A549 (cell line): ENCODE measurements around the gene NAT10. TPM values are rescaled to one million over a fixed set of nuclear protein-coding genes. Genes with fewer than 3 reads are reported as not detected.

Experiments used
- ATAC-seq, 2 experiments: fragments of 200-7000 bp in 1 of 2; fragments of >200 bp in 1 of 2; cut with Nextera tagmentation in 1 of 2; cut with Tn5 transposase in 1 of 2; 3 replicates each; pipeline versions ENCODE4 v1.8.0 to v1.9.1; 2018 to 2020; ENCODE audit warnings: mild to moderate bottlenecking in 1 of 2, moderate library complexity in 1 of 2
- CTCF ChIA-PET: fragments of 300-600 bp; sonication (Branson Sonifier 250); formaldehyde crosslinking; extraction: SDS; loops from one replicate; lab custom pipeline; 2021; ENCODE audit warnings: antibody characterized with exemption, inconsistent platforms; lab: Yijun Ruan, JAX
- POLR2A ChIA-PET: fragments of 350-600 bp; formaldehyde crosslinking; extraction: SDS; loops from one replicate; lab custom pipeline; 2021; ENCODE audit warnings: antibody characterized with exemption, inconsistent platforms; lab: Yijun Ruan, JAX
- DNase-seq, 2 experiments: peaks; one replicate each; pipeline versions ENCODE4 v3.0.0 to v3.0.0-alpha.2; 2011 to 2016; ENCODE audit warnings: low read depth in 1 of 2, low spot score in 1 of 2
- FAIRE-seq: peaks from 2 replicates; lab custom pipeline; 2011; peaks lifted over from hg19 to GRCh38; lab: Jason Lieb, UNC
- H3K27ac ChIP-seq, 2 experiments: fragments of >200 bp; sonication (Bioruptor Twin); formaldehyde crosslinking; 3 replicates each; pipeline ENCODE4 v1.5.1; 2016 to 2017
- H3K4me1 ChIP-seq: fragments of >200 bp; sonication (Bioruptor Twin); formaldehyde crosslinking; 3 replicates; pipeline ENCODE4 v1.6.1; 2016
- H3K4me2 ChIP-seq: fragments of >200 bp; sonication (Bioruptor Twin); formaldehyde crosslinking; 3 replicates; pipeline ENCODE4 v1.6.1; 2016
- H3K4me3 ChIP-seq: fragments of >200 bp; sonication (Bioruptor Twin); formaldehyde crosslinking; 3 replicates; pipeline ENCODE4 v1.5.1; 2016
- H3K9me3 ChIP-seq: fragments of >200 bp; sonication (Bioruptor Twin); formaldehyde crosslinking; 3 replicates; pipeline ENCODE4 v1.6.1; 2016
- CBX2 ChIP-seq: fragments of 200-600 bp; sonication (generic); IDR thresholded peaks from 2 replicates; pipeline ENCODE4 v1.6.1; 2016; ENCODE audit warnings: low read depth, mild to moderate bottlenecking, borderline replicate concordance
- CBX8 ChIP-seq: fragments of 200-600 bp; sonication (generic); IDR thresholded peaks from 2 replicates; pipeline ENCODE4 v1.6.1; 2016
- EP300 ChIP-seq, 2 experiments: fragments of >200 bp; sonication (Bioruptor Twin); formaldehyde crosslinking; IDR thresholded peaks; 2 replicates in 1 of 2; 3 replicates in 1 of 2; pipeline ENCODE4 v1.6.1; 2016 to 2017
- ESRRA ChIP-seq: fragments of 150-350 bp; IDR thresholded peaks from 2 replicates; pipeline ENCODE4 v1.6.1; 2014; ENCODE audit warnings: mild to moderate bottlenecking, low read length, borderline replicate concordance
- HEYL ChIP-seq: fragments of 250-450 bp; sonication (Bioruptor Pico); IDR thresholded peaks from 2 replicates; pipeline ENCODE4 v1.8.0; 2021; ENCODE audit warnings: mild to moderate bottlenecking, moderate library complexity
- NR3C1 ChIP-seq: fragments of >200 bp; sonication (Bioruptor Twin); formaldehyde crosslinking; IDR thresholded peaks from 3 replicates; pipeline ENCODE4 v1.6.1; 2017
- PHF8 ChIP-seq: fragments of 200-600 bp; sonication (generic); IDR thresholded peaks from 2 replicates; pipeline ENCODE4 v1.6.1; 2016; ENCODE audit warnings: low read depth, mild to moderate bottlenecking, antibody characterized with exemption, moderate library complexity, borderline replicate concordance
- RAD21 ChIP-seq, 2 experiments: fragments of >200 bp in 1 of 2; sonication (Bioruptor Twin) in 1 of 2; formaldehyde crosslinking in 1 of 2; IDR thresholded peaks in 1 of 2; conservative IDR thresholded peaks in 1 of 2; 2 replicates in 1 of 2; 3 replicates in 1 of 2; pipeline ENCODE4 v1.6.1; 2012 to 2018; ENCODE audit warnings: inconsistent platforms in 1 of 2
- SMC3 ChIP-seq: fragments of >200 bp; sonication (Bioruptor Twin); formaldehyde crosslinking; IDR thresholded peaks from 3 replicates; pipeline ENCODE4 v1.6.1; 2018; ENCODE audit warnings: inconsistent platforms
- TP53 ChIP-seq: fragments of 250-450 bp; sonication (Bioruptor Pico); IDR thresholded peaks from 2 replicates; pipeline ENCODE4 v1.5.0; 2021; ENCODE audit warnings: mild to moderate bottlenecking, moderate library complexity
- ZC3H11A ChIP-seq: fragments of 450-650 bp; IDR thresholded peaks from 2 replicates; pipeline ENCODE4 v1.6.1; 2014; ENCODE audit warnings: antibody characterized with exemption, mild to moderate bottlenecking
- ZSCAN20 ChIP-seq: fragments of 250-450 bp; sonication (Bioruptor Pico); IDR thresholded peaks from 2 replicates; pipeline ENCODE4 v1.8.0; 2022; ENCODE audit warnings: mild to moderate bottlenecking, moderate library complexity
- WGBS: methylation state at CpG from one replicate; pipeline ENCODE4 v1.1.6; 2017; ENCODE audit errors: missing lambda C conversion rate; 5-methylcytosine and 5-hydroxymethylcytosine counted together
- polyA plus RNA-seq, 4 experiments: library from polyadenylated mRNA; depleted of rRNA in 3 of 4; stranded (reverse); fragments of >200 nt; fragmentation: RNase III in 1 of 4; extraction: RNeasy Plus Mini Kit Qiagen cat#74134 plus additional on column Dnase treatment in 1 of 4; gene quantifications; 2 replicates in 3 of 4; 3 replicates in 1 of 4; pipeline ENCODE4 v1.2.3, GENCODE V29; 2011 to 2017
- TF ChIP-seq, protein P1 (sequence below): fragments of 250-450 bp; sonication (Bioruptor Pico); IDR thresholded peaks from 2 replicates; pipeline ENCODE4 v1.5.0; 2021; ENCODE audit warnings: mild to moderate bottlenecking, moderate library complexity, borderline replicate concordance
- TF ChIP-seq, protein P2 (sequence below): fragments of 450-650 bp; IDR thresholded peaks from 2 replicates; pipeline ENCODE4 v1.6.1; 2014; ENCODE audit warnings: antibody characterized with exemption
- TF ChIP-seq, protein P3 (sequence below): fragments of >200 bp; sonication (Bioruptor Twin); formaldehyde crosslinking; IDR thresholded peaks from 2 replicates; pipeline ENCODE4 v1.6.1; 2016
- TF ChIP-seq, protein P4 (sequence below): IDR thresholded peaks from 2 replicates; pipeline ENCODE4 v1.6.1; 2012; ENCODE audit warnings: low read depth, borderline replicate concordance

Gene NAT10
- polyA plus RNA-seq, 2 of the 4 experiments (the other 2 are of a cell fraction) = 38.6 to 59.3 TPM

DNA sequence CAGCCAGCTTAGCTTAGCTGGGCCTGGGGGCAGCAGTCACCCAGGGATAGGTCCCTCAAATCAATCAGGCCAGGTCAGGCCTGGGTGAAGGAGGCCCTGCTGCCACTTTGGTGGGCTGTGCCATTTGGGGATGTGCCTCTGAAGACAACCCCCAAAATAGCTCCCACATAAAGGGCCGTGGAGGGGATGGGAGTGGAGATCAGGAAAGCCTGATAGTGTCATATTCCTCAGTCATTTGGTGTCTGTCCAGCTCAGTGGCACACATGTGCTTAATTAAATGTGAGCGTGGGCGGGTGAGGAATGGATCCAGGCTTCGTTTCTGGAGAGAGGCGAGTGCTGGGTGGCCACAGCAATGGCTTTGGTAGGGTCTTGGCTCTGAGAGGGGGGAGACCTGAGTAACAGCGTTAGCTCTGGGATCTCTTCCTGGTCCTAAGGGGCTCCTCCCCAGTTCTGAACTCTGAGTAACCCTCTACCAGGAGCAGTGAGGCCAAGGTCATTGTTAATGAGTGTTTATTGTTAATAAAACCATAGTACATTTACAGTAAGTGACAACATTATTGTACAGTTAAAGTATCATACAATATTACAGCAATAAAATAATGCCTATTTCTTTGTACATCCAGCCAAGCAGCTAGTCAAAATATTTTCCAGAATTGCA lies 45.2 kb downstream of the NAT10 start:
- no peaks in the 10 kb centered on the region for H3K4me1 ChIP-seq
- no peak for TF ChIP-seq HEYL (CRISPR knock-in tag)
- TF ChIP-seq TP53 (CRISPR knock-in tag) = no peak
- TF ChIP-seq, protein P1, sequence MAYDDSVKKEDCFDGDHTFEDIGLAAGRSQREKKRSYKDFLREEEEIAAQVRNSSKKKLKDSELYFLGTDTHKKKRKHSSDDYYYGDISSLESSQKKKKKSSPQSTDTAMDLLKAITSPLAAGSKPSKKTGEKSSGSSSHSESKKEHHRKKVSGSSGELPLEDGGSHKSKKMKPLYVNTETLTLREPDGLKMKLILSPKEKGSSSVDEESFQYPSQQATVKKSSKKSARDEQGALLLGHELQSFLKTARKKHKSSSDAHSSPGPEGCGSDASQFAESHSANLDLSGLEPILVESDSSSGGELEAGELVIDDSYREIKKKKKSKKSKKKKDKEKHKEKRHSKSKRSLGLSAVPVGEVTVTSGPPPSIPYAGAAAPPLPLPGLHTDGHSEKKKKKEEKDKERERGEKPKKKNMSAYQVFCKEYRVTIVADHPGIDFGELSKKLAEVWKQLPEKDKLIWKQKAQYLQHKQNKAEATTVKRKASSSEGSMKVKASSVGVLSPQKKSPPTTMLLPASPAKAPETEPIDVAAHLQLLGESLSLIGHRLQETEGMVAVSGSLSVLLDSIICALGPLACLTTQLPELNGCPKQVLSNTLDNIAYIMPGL (CRISPR knock-in tag) = no peak
- no peak for TF ChIP-seq NR3C1
- TF ChIP-seq ESRRA = no peak
- no peak for TF ChIP-seq SMC3
- TF ChIP-seq, protein P2, sequence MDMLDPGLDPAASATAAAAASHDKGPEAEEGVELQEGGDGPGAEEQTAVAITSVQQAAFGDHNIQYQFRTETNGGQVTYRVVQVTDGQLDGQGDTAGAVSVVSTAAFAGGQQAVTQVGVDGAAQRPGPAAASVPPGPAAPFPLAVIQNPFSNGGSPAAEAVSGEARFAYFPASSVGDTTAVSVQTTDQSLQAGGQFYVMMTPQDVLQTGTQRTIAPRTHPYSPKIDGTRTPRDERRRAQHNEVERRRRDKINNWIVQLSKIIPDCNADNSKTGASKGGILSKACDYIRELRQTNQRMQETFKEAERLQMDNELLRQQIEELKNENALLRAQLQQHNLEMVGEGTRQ = no peak
- no peak for TF ChIP-seq RAD21 (conservative IDR thresholded peaks at IDR 0.05 in 1 of 2, IDR thresholded peaks at IDR 0.05 in 1 of 2)
- TF ChIP-seq, protein P3, sequence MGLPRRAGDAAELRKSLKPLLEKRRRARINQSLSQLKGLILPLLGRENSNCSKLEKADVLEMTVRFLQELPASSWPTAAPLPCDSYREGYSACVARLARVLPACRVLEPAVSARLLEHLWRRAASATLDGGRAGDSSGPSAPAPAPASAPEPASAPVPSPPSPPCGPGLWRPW = no peak
- TF ChIP-seq CBX8 = no peak
- TF ChIP-seq ZC3H11A = no peak
- H3K4me2 ChIP-seq = no peak overlapping the region
- no peak overlapping the region for H3K27ac ChIP-seq
- DNase-seq = no peak
- ChIA-PET POLR2A (no interaction called here), CTCF (interaction anchor here (0.9 to 6.3 kb wide), 14 partner anchors 10 to 342 kb away, joined by 3 to 40 read pairs (median 4); partner anchors contain the start of gene ABTB2)
- WGBS = 91% methylated on average over 6 of the region's 6 CpGs
- H3K4me3 ChIP-seq = no peak overlapping the region
- ATAC-seq = no peak
- FAIRE-seq = no peak
- H3K9me3 ChIP-seq = no peaks in the 10 kb centered on the region

DNA sequence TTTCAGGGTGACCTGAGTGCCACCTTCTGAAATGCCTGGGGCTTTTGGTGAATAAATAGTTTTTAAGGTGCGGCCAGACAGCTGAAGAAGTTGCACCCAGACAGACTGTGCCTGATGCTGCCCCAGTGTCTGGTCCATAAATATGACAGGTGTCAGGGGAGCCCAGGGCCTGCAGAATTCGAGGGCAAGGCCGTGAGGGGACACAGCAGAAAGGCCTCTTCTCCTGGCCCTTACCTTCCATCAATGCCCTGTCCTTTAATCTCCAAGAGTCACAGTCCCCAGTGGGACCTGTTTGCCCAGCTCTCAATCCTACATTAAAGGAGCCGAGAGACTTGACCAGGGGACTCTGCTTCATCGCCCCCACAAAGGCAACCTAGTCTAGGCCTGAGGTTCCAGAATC lies 45.7 kb downstream of the NAT10 start:
- H3K9me3 ChIP-seq = no peaks in the 10 kb centered on the region
- no peak overlapping the region for H3K4me3 ChIP-seq
- POLR2A ChIA-PET = no interaction called here
- ATAC-seq = no peak
- FAIRE-seq = no peak
- H3K4me1 ChIP-seq = no peaks in the 10 kb centered on the region
- CTCF ChIA-PET = interaction anchor here (0.9 to 6.3 kb wide), 14 partner anchors 10 to 343 kb away, joined by 3 to 40 read pairs (median 4); partner anchors contain the start of gene ABTB2
- H3K27ac ChIP-seq = no peak overlapping the region
- TF ChIP-seq, protein P4, sequence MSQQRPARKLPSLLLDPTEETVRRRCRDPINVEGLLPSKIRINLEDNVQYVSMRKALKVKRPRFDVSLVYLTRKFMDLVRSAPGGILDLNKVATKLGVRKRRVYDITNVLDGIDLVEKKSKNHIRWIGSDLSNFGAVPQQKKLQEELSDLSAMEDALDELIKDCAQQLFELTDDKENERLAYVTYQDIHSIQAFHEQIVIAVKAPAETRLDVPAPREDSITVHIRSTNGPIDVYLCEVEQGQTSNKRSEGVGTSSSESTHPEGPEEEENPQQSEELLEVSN = no peak
- TF ChIP-seq EP300 (IDR thresholded peaks at IDR 0.05) (no peak), CBX2 (no peak), PHF8 (no peak), ZSCAN20 (no peak)
- TF ChIP-seq, protein P1 (CRISPR knock-in tag) = no peak
- no peak for DNase-seq
- WGBS = 88% methylated on average over 5 of the region's 5 CpGs
- no peak overlapping the region for H3K4me2 ChIP-seq
